UCSD-AML1 (cell line): ENCODE results near the gene TPST2.

Experiments
- DNase-seq: peaks from one replicate; lab custom pipeline; 2025; ENCODE audit not compliant: unreplicated experiment; lab: John Stamatoyannopoulos, UW

TPST2 gene

DNA sequence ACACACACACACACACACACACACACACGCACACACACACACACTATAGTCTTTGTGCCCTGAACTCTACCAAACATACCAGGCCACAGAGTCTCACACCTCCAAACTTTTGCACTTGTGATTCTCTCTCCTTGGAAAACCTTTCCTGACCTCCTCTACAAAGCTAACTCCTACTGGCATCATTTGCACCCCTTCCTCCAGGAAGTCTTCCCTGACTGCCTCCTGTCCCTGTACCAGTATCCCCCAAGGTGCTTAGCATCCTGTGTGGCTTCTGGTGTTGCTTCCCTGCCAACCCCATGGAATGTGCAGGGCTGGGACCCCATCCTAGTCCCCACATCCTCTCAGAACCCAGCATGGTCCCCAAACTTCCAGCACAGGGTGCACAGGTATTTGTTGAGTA is 8.9 kb downstream of the TPST2 start:
- no peak for DNase-seq

DNA sequence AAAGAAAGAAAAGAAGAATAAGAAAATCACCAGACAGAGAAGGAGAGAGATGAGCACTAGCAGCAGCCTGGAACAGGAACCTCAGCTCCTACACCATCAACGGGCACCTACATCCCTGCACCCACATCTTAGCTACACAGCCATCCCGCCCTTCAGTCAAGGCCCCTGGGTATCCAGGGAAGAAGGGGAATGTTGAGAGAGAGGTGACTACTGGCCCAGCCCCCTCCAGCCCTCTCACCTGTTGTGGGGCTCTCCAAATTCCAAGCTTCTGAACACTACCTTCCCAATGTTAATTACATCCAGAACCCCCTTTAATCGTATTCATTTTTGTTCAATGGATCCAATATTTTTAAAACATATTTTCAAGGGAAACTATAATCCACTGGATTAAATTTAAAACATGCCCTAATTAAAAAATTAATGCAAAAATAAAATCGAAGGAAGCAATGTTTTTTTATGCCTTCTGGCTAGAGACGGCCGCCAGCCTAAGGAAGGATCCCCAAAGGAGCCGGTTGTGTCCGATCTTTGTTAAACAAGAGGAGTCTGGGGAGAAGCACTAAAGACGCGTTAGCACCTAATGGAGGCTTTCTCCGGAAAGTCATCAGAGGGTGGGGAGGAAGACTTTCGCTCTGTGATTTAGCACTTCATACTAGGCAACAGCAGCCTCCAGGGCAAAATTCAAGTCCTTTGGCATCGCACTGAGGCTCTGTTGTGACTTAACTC is 9.5 kb downstream of the TPST2 start:
- DNase-seq: no peak

DNA sequence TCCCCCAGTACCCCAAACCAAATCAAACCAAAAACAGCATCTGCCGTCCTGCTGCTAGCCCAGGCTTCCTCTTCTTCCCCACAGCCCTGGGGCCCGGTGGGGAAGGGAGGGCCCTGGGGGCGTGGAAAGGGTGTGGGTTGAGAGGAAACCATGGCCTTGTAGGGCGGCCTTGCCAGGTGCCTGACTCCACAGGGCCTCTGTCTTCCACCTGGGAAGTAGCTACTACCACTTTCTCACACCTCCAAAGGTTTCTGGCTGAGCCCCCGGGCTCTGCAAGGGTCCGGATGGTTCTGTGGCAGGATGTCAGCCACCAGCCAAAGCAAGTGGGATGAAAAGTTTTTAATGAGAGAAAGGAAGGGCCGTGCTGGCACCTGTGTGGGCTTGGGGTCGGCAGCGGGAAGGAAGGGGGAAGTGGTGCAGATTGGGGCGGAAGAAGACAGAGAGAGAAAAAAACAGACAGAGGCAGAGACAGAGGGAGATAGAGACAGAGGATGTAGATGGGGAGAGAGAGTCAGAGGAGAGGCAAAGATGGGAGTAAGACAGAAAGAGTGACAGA is 10.5 kb downstream of the TPST2 start:
- DNase-seq: peak; percentile 75

DNA sequence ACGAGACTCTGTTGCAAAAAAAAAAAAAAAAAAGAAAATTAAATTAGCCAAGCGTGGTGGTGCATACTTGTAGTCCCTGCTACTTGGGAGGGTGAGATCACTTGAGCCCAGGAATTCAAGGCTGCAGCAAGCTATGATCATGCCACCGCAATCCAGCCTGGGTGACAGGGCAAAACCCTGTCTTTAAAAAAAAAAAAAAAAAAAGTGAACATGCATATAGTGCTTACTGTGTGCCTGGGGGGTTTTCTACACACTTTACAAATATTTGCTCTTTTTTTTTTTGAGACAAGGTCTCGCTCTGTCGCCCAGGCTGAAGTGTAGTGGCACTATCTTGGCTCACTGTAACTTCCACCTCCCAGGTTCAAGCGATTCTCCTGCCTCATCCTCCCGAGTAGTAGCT is 12.9 kb downstream of the TPST2 start:
- DNase-seq: no peak

DNA sequence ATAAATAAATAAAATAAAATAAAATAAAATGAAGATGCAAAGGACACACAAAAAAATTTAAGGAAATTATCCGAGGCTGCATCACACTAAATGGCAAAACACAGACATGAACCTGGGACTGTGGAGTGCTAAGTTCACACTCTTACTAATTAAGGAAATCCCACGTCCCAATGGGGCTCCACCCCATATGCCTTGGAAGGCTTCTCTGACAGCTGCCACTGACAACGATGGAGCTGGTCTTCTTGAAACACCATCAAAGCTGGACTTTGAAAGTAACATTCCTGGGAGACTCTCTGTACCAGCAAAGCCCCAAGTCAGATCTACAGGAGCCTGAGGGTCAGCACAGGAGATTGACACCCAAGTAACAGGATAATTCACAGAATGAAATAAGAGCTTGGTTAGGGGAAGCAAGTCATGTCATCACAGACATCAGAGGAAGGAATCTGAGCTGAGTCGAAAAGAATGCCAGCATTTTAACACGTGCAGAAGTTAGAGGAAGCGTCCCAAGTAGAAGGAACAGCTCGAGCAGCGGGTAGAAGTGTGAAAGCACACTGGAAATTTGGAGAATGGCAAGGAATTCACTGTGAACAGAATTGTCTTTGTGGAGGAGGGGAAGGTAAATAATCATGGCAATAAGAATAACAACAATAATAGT is 13.8 kb downstream of the TPST2 start:
- DNase-seq: no peak

DNA sequence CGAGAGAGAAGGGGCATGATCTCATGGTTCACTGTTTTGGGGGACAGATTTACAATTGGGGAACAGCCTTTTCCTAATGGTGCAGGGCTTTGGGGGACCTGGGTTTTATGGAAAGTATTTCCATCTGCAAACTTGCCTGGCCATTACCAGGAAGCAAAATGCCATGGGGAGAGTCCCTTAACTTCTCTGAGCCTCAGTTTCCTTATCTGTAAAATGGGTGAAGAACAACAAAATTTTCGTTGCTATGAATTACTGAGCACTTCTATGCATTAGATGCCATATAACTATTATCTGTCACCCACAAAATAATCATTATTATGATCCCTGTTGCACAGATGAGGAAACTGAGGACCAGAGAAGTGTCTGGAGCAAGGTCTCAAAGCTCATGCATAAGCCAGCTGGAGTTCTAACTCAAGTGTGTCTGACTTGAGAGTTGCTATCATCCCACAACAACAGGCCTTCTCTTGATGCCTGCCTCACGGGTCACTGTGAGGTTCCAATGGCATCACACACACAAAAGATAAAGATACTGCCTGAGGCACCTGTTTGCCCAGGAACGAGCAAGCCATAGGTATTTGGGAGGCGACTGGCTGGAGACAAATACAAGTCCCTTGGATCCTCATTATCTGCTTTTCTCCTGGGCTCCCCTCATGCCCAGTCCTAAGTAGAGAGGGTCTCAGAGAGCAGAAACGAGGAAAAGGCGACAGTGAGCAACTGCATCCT is 15.8 kb downstream of the TPST2 start:
- no peak for DNase-seq

DNA sequence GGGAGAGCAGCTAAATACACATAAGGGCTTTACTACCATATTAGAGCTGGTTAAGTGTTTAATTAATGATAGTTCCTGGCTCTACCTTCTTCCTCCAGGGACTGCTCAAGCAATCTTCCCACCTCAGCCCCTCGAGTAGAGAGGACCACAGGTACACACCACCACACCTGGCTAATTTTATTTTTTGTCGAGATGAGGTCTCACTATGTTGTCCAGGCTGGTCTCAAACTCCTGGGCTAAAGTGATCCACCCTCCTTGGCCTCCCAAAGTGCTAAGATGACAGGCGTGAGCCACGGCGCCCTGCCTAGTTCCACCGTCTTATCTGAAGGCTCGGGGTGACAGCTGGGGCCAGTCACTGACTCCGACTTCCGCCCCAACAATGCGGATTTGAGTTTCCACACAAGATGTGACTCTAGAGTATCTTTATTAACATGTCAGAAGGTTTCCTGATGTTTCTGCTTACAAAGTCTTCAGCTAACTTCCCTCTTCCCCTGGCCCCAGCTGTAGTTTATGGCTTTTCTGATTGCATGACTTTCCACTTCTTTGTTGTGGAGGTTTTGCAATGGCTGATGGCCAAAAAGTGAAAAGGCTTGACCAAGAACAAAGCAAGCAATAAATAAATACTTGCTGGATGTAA is 16.8 kb downstream of the TPST2 start:
- peak; percentile 84 for DNase-seq

DNA sequence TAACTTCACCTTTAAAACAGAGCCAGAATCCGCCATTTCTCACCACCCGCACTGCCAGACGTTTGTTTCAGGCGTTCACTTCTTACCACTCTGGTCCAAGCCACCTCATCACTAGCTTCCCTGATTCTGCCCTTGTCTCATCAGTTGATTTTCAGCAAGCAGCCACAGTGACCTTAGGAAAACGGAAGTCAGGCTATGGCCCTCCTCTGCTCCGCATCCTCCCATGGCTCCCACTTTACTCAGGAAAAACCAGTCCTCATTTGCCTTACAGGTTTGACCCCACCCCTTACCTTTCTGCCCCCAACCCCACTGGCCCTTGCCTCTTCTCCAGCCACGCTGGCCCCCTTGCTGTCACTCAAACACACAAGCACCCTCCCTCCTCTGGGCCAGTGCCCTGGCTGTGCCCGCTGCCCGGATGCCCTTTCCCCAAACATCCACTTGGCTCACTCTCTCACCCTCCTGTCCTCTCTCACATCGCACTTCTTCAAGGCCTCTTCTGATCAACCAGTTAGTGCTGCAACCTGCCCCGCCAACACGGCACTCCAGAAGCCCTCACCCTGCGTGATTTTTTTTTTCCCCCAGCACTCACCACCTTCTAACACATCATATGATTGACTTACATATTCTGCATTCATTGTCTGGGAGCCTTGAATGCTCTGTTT is 18.9 kb downstream of the TPST2 start:
- DNase-seq: no peak

DNA sequence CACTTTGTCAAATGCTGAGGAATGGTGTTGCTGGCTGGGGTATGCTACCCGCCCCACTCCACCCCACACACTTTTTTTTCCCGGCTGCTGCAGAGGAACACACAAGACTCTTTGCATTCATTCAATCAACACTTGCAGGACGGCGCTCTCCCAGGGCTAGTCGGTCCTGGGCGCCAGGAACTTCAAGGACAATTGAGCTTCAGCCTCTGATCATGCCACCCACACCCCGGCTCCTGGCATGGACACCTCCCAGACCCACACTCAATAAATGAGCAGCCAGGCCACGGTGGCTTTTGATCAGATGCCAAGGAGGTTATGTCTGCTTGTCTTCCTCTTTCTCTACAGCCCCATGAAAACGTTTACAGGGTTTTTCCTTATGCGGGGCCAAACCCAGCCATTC is 19.8 kb downstream of the TPST2 start:
- no peak for DNase-seq

DNA sequence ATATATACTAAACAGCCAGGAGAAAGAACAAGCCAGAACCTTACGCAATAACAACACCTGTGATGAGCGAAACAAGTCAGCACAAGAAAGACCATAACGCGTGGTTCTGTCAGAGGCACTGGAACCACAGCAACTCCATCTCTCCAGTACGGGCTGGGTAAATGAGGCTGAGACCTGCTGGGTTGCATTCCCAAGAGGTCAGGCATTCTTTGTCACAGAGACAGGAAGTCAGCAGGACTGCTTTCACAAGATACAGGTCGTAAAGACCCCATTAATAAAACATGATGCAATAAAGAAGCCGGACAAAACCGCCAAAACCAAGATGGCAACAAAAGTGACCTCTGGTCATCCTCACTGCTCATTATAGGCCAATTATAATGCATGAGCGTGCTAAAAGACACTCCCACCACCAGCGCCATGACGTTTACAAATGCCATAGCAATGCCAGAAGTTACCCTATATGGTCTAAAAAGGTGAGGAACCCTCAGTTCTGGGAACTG is 21.7 kb downstream of the TPST2 start:
- DNase-seq: no peak

DNA sequence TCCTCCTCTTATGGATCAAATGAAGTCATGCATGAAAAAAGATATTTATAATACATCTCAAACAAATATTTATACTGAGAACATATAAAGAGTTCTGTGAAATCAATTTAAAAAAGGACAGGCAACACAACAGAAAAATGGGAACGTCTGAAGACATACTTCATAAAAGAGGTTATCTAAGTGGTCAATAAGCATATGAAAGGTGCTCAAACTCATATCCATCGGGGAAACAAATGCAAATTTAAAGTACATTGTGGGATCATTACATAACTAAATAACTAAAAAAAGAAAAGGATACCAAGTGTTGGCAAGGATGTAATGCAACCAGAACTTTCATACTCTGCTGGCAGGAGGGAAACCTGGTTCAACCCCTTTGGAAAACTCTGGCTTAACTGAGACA is 22.3 kb downstream of the TPST2 start:
- no peak for DNase-seq

DNA sequence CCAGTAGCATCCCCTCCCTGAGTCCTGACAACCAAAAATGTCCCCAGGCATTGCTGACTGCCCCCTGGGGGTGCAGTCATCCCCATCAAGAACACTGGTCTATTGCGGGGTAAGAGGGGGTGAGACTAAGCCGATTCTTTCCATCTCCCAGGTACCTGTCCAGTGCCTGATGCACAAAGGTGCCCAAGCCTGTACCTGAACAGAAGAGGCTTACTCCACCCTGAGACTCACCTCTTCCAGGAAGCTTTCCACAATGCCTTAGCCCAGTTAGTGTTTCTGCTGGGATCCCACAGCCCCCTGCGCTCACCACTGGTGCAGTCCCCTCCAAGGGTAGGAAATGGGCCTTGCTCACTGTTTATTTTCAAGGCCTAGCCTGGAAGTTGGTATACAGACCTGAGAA is 22.9 kb downstream of the TPST2 start:
- no peak for DNase-seq

DNA sequence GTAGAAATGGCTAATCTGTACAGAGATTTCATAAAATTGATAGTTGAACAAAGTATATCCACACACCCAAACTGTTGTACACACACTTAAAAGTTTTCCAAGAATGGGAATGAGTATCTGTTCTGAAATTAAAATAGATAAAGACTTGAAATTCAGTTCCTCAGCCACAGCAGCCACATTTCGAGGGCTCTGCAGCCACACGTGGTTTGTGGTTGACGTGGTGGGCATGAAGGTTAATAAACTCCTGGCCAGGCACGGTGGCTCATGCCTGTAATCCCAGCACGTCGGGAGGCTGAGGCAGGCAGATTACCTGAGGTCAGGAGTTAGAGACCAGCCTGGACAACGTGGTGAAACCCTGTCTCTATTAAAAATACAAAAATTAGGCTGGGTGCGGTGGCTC is 24.0 kb downstream of the TPST2 start:
- no peak for DNase-seq

DNA sequence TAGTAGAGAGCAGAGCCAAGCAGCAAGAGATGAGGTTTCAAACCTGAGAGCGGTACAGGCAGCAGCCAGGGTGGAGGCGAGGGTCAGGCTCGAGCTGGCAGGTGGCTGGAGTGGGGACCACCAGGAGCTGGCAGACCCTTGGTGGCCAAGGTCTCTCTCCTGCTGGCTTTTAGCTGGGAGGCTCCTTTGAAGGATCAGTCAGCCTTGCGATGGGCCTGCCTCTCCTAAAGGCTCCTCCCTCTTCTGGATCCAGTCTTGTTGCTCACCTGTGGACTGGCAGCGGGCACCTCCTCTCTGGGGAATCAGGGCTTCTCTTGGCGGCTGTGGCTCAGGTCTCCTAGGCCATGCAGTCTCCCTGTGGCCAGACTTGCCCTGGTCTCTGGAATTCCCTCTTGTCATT is 24.8 kb downstream of the TPST2 start:
- no peak for DNase-seq

DNA sequence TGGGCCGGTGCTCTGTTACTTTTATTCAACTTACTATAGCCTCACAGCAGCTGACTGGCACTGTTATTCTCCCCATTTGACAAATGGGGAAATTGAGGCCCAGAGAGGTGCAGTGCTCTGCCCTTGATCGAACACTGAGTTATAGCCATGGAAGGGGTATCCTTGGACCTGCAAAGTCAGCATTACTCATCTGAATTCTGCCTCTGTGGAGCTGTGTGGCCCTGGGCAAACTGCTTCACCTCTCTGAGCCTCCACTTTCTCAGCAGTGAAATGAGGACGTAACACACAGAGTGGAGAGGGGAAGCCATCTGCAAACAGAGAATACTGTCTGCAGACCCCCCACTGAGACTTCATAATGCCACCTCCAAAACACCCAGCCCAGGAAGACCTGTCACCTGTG is 25.3 kb downstream of the TPST2 start:
- no peak for DNase-seq

DNA sequence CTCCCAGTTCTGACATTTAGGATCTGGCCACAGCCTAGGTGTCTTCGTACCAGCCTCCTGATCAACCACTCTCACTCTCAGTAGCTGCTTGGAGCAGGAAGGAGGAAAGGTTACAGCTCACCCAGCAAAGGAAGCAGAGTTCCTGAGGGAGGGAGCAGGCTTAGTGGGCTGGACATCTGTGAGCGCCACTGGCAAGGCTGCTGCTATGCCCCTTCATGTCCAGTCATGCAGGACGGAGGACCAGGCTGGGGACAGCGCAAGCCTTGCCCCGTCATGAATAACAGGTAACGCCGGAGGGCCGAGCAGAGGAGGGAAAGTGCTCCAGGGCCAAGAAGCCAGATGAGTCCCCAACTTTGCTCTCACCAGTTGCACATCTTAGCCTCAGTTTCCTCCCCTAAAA is 25.8 kb downstream of the TPST2 start:
- DNase-seq: no peak

DNA sequence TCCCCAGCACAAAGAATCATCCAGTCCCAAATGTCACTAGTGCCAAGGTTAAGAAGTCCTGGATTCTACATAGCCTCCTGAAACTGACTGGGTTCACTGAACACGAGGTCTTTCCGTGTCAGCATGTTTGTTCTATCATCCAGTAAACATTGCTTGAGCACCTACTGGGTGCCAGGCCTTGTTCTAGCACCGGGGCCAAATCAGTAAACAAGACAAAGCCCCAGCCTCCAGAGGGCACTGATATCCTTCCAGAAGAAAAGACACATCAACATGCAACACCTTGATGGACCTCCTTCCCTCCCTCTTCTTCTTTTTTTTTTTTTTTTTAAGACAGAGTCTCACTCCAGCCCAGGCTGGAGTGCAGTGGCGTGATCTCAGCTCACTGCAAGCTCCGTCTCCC is 26.9 kb downstream of the TPST2 start:
- no peak for DNase-seq

DNA sequence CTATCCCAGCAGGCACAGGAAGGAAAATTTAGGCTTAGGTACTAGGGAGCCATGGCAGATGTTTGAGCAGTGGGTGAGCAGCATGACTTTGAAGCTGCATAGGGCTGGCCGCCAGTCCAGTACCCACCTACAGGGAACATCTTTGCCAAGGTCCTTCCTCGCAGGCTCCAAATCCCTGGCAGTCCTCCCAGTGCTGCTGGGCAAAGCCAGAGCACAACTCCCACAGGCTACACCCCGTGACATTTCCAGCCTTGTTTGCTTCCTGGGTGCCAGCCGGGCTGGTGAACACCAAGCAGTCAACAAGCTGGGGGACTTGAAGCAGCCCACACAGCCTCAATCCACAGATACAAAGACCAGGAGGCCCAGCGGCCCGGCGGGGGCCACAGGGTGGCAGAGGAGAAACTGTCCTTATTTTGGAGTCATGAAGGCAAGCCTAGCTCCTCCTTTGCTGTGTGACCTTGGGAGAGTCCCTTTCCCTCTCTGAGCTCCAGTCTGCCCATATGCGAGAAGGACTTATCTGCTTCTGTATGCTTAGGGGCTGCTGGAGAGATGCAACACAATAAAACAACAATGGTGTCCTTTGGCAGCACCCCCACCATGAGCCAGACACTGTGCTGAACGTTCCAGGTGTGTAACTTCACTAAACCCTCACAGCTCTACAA is 28.0 kb downstream of the TPST2 start:
- DNase-seq: no peak

DNA sequence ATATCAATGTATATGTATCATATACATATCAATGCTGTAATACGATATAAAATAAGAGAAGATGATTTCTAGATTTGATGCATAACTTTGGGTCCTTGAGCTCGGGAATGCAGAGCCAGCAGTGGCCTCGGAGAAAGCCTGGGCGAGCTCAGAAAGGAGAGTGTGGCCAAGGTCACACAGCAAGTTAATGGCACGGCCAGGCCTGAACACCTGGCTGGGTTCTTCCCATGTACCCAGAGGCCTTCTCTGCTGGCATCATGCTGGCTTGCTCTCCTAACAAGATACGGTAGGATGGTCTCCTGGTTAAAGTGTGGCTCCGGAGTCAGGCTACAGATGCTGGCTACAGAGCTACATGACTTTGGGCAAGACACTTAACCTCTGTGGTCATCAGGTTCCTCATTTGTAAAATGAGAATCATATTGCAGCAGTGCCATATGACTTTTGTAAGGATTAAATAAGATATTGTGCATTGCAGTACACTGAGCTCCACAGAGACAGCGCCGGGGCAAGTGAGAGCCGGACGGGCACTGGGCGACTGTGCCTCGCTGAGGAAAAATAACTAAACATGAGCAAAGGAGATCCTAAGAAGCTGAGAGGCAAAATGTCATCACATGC is 29.9 kb downstream of the TPST2 start:
- no peak for DNase-seq
